ENCODE results near the gene NEXMIF.
"Not testable (repeated sequence)": the region's sequence is repeated elsewhere in the genome, so short reads cannot be mapped to it uniquely, and the experiment has no call there.

Gene NEXMIF

DNA sequence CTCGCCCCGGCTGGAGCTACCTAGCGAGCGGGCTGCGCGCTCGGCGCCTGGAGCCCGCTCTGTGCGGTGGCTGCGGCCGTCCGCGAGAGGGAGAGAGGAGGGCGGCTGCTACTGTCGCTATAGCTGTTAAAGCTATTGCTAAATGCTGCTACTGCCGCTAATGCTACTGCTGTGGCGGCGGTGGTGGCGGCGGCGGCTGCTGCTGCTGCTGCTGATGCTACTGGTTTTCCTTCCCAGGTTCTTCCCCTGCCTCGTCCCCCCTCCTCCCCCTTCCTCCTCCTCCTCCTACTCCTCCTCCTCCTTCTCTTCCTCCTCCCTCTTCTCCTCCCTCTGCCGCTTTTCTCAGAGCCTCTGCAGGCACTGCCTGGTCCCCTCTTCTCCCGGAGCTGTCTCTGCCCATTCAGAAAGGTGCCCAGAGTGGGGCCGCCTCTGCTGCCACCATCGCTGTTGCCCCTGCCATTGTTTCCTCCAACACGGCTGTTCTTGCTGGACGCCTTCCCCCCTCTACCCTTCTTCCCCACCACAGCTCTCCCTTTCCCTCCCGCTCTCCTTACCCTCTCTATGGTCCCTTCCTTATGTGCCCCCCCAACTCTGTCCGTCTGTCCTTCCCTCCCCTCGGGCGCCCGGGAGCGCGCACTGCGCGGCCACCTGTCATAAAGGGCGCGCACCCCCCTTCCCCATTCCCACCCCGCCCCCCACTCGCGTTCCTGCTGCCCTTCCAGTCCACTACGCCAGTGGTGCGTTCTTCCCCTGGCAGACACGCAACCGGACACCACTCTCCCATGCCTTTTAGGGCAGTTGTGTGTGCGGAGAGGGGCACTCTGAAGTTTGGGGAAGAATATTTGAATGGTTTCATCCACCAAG is at the start of gene NEXMIF:
Gene NEXMIF, minus strand, starts transcription at position 228 of the 864 bp plus-strand sequence.
- no peak for DNase-seq

DNA sequence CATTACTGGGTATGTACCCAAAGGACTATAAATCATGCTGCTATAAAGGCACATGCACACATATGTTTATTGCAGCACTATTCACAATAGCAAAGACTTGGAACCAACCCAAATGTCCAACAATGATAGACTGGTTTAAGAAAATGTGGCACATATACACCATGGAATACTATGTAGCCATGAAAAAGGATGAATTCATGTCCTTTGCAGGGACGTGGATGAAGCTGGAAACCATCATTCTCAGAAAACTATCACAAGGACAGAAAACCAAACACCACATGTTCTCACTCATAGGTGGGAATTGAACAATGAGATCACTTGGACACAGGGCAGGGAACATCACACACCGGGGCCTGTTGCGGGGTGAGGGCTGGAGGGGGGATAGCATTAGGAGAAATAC is 36.7 kb upstream of the NEXMIF start:
- DNase-seq, result not testable (repeated sequence)

GRCh38 chrX:74949717-74950116 is 24.5 kb upstream of the NEXMIF start:
- DNase-seq, result no peak

- DNase-seq, result no peak
Measured at GRCh38 chrX:74940414-74940813, 15.2 kb upstream of the NEXMIF start.

- DNase-seq, result no peak
Measured at GRCh38 chrX:74931214-74931613, 6.0 kb upstream of the NEXMIF start.

DNA sequence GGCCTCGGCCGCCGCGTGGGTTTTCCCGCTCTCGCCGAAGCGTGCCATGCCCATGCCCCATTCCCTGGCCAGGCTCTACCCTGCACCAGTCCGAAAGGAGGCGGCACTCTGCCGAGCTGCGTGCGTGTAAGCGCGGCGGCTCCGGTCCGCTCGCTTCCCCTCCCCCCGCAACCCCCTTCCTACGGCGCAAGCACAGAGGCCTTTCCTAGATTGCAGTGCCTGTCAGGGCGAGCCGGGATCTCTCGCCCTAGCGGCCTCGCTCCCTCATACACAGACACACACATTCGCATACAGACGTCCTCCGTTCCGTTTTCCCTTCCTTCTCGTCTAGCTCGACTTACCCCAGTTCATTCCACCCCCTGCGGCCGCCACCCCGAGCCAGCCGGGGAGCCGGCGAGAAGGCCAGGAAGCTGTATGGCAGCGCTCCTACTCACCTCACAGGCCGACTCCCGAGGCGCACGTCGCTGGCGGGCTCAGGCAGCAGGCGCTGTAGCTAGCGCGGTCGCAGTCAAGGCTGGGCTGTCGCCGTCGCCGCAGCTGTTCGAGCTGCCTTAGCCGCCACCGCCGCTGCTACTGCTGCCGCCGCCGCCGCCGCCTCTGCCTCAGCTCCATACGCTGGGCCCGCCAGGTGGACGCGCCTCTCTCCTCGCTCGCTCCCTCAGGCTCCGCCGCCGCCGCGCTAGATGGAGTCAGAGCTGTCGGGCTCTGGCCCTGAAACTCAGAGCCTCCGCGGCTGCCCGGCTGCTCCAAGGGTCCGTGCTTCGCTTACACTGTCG is 615 bp downstream of the NEXMIF start:
- DNase-seq, result no peak

- DNase-seq, result no peak
Measured at GRCh38 chrX:74923942-74924448, 1.3 kb downstream of the NEXMIF start.

DNA sequence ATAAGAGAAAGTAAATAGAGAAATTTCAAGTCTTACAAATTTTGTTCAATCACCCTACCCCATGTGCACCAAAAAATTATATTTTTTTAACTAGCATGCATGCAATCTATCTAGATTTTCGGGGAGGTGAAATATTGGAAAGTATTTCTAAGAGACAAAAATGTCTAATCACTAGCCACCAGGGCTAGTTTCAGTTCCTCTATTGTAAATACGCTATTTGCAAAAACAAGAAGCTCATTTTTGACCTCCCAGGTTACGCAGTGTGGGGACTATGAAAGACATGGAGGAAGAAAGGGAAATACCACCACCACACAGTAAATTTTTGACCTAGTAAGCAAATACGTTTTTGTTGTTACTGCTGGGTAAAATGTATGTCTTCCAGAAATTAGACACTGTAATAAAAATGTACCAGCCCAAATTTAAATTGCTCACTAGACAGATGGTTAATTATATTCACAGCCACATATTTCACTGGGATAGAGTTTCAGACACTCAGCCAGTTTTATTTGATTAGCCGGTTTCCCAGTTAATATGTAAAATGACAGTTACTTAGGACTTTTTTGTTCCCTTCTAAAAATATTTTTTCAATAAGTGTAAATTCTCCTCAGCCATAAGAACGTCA is 2.2 kb downstream of the NEXMIF start:
- peak; percentile 65 for DNase-seq

GRCh38 chrX:74911494-74911893 is 13.8 kb downstream of the NEXMIF start:
- no peak for DNase-seq

DNA sequence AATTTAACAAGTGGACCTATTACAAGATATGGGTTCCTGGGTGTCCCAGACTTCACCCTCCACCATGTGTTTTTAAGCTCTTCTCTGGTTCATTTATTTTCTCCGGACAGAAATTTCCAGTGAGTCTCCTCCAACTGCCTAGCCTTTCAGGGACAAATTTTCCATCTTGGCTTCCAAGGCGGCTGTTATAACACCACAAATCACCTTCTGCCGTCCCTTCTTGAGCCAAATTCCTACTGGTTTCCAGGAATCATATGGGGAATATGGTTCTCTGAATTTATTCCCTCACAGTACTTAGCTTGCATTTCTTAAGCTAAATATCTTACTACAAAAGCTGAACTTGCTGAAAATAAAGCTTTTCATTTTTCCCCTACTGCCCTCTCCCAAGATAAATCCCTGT is 18.8 kb downstream of the NEXMIF start:
- DNase-seq, result no peak

GRCh38 chrX:74902806-74903205 is 22.4 kb downstream of the NEXMIF start:
- DNase-seq, result no peak

DNA sequence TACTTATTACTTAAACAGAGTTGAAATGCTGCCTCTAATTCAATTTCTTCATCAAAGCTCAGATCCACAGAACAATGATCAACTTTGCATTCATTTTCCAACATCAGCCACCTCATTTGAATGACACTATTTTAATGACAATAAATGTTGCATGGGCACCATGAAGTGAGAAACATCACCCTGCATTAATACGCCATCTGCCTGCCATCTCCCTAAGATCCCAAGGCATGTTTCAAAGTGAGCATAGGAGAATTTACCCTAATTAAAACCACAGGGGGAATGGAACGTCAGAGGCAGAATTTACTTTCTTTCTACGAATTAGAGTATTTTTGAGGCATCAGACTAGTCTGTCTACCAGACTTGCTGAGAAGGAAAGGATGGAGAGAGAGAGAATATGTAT is 32.7 kb downstream of the NEXMIF start:
- DNase-seq, result no peak

DNA sequence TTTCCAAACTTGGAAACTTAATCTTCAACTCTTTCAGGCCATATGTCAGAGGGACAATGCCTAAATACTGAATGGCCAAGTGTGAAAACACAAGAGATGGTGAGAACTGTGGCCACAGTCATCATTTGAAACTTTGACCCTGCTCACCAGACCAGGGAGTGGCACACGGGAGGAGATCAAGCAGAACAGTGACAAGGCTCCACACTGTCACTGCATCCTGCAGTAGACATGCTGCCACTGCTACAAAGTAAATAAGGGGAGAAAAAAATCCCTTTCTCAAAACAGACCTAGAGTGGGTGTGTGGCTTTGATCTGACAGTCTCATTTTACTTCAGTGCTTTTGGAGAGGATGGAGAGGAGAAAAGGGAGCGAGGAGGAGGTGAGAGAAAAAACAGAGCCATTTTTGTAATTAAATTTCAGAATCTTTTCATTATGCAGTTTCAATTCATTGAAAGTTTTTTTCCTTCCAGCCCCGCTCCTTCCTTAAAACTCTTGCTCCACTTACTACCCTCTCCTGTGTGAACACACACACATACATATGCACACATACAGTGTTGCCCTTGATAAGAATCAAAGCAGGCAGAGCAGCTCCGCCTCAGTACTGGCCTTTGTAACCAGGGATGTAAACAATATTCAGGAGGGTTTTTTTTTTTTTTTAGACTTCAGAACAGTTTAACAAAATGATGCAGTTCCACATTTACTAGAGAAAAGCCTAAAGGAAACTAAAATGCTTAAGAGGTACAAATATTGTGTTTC is 34.4 kb downstream of the NEXMIF start:
- DNase-seq, result no peak

GRCh38 chrX:74882383-74882782 is 42.9 kb downstream of the NEXMIF start:
- DNase-seq, result not testable (repeated sequence)

- no peak for DNase-seq
Measured at GRCh38 chrX:74865725-74866124, 59.5 kb downstream of the NEXMIF start.

DNA sequence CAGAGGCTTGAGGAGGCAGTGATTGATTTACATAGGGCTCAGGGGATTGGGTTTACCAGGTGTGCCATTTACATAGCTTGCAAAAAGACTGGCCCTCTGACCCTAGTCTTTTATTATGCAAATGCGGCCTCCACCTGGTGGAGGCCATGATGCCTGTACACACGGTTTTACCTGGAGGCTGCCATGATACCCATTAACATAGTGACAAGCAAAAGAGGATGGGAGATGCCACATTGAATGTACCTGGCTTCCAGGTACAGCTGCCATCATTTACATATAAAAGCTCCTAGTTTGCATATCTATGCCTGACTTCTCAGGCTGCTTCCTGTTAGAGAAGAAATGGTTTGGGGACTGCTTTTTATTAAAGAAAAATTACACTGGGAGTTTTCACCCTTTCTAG is 72.0 kb downstream of the NEXMIF start:
- DNase-seq, result no peak

DNA sequence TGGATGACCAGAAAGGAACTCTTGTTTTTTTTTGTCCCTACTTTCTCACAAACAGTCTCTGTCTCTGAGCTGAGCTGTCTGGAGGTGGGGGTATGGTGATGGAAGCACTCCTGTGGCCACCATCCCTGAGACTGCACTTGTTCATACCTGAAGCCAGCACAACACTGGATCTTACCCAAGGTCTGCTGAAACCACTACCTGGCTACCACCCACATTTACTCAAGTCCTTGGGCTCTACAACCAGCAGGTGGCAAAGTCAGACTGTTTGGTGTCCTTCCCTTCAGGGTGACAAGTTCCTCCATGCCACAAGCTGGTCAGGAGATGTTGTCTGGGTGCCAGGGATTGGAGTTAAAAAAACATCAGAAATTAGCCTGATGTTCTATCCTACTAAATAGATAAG is 89.7 kb downstream of the NEXMIF start:
- DNase-seq, result no peak

GRCh38 chrX:74819797-74820196 is 105.5 kb downstream of the NEXMIF start:
- not testable (repeated sequence) for DNase-seq

GRCh38 chrX:74814681-74815080 is 110.6 kb downstream of the NEXMIF start:
- no peak for DNase-seq

- no peak for DNase-seq
Measured at GRCh38 chrX:74804574-74804973, 120.7 kb downstream of the NEXMIF start.

DNA sequence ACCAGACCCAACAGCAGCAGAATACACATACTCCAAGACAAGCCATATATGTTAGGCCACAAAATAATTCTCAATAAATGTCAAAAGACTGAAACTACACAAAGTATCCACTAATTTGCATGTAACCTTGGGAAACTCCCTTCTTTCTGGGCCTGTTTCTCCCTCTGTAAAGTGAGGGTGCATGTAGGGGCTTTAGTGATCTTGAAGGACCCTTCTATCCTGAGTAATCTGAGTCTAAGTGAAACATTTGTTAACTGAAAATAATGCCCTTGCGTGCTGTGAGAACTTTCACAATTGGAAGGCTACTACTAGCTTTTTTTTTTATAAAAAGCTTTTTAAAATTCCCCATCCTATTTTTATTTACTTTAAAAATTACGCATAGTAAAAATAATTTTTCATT is 125.2 kb downstream of the NEXMIF start:
- DNase-seq, result no peak

- DNase-seq, result no peak
Measured at GRCh38 chrX:74797338-74797887, 127.8 kb downstream of the NEXMIF start.

Measured in MV-4-11 (cell line).